Stimulated activated CD8-positive, alpha-beta memory T cell treated with anti-CD3 and anti-CD28 coated beads, Interleukin-4, amount 100 ng/mL, for 48 hours (primary cell): ENCODE measurements around the gene CIPC.

Experiments
- DNase-seq: peaks from one replicate; pipeline ENCODE4 v3.0.0-alpha.2; 2020

CIPC gene

DNA sequence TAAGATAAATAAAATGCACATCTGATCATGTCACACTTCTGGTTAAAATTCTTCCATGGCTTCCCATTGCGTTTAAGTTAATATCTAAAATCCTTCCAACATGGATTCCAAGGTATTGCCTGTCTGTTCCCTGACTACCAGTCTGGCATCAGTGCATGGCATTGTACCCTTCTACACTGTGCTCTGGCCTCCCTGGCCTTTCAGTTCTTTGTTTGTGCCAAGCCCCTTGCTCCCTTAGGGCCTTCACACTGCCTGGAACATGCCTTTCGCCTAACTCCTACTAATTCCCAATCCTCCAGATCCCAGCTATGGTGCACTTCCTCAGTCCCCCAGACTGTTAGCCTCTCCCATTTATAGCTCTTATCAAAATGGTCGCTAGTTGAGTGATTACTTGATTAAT lies 6.3 kb downstream of the CIPC start:
- DNase-seq = no peak

DNA sequence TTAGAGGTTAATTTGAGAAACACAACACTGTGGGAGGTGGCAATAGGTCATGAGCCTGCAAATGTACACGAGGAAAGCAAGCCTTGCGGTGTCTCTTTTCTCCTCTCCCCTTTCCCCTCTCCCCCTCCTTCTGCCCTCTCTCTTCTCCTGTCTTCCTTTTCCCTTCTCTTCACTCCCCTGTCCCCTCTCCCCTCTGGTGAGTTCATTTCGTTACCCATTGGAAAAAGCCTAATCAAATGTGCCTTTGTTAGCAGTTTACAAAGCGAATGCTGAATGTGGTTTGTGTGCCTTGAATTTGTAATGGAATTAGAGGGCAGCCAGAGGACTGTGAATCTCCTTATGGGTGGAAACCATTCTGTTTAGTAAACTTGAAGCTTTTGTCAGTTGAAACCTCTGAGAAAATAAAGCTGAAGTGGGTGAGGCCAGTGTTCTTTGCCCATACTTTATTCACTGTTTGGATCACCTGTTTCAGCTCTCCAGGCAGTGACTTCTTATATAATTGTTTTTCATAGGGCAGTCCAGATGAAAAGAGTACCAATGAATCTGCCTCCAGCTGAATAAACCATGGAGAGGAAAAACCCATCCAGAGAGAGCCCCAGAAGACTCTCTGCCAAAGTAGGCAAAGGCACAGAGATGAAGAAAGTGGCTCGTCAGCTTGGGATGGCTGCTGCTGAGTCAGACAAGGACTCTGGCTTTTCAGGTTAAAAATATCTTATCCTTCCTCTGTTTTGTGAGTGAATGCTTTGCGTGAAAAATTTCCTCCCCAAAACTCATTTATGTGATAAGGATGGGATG lies 7.3 kb downstream of the CIPC start:
- no peak for DNase-seq

DNA sequence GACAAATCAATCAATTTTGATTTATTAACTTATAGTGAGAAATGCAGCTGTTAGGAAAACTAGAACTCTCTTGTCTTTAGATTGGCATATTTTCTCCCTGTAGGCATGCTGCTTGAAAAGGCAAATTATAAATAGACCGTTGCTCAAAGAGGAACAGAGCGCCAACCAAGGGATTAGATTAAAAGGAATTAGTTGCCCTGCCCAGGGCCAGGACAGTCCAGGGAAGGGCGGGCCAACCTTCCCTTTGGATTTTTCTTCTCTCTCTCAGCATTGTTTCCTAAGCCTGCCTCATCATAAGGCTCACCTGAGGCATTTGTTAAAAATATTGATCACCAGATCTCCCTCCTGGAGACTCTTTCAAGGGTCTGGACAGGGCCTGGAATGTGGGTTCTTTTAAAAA lies 8.6 kb downstream of the CIPC start:
- no peak for DNase-seq

DNA sequence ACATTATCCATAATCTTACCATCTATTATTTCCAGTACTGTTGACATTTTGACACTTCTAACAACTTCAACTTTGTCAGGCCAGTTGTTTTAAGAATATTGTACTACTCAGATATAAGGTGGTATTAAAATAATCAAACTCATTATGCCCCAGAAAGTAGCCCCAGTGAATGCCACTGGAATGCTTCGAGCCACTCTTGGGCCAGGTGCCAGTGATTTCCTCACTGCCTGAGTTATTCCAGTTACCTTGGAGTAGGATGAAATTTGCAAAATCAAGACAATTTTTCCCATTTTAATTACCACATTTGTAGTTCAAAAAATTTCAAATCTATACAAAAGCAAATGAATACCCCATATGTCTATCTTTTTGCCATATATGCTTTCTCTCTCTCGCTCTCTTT lies 9.2 kb downstream of the CIPC start:
- no peak for DNase-seq

DNA sequence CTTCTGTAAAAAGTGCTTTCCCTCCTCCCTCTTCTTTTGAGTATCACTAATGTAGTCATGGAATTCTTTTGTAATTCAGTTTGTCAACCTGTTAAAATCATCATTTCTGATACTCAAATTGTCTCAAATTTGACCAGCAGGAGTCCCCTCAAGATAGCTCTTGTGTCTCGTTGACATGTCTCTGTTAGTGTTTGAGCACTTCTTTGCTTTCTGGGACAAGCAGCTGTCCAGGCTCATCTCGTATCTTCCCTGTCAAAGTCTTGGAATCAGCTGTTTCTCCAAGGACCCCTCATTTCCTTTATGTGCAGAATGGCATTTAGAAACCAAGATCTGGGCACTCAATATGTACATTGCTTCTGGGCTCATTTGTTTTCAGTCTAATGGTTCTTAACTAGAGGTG lies 10.7 kb downstream of the CIPC start:
- no peak for DNase-seq

DNA sequence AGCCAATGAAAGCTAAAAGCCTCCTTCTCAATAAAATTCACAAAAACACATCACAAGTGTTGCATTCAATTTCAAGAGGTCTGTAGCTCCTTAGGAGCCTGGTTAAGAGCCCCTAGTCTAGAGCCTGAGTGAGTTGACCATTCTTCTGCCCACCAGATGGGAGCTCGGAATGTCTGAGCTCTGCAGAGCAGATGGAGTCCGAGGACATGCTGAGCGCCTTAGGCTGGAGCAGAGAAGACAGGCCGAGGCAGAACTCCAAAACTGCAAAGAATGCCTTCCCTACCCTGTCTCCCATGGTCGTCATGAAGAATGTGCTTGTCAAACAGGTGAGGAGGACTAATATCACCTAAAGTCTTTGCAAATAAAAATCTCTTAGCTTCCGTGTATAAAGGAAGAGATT lies 11.6 kb downstream of the CIPC start:
- DNase-seq = no peak

DNA sequence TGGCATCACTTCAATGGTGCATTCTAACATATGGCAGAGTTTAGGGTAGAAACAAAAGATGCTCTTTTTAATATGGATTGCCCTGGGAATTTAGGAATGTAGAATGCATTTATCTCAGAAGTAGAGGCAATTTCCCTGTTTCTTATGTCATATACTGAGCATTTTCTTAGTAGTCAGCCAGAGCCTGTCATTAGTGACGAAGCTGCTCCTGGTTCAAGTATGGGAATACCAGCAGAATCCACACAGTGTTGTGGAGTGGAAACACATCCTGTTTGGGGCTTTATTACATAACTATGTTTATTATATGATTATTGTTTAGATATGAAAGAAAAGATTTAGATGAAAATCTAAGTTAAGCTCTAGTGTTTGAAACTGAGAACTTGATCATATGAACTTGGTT lies 12.2 kb downstream of the CIPC start:
- DNase-seq = no peak

DNA sequence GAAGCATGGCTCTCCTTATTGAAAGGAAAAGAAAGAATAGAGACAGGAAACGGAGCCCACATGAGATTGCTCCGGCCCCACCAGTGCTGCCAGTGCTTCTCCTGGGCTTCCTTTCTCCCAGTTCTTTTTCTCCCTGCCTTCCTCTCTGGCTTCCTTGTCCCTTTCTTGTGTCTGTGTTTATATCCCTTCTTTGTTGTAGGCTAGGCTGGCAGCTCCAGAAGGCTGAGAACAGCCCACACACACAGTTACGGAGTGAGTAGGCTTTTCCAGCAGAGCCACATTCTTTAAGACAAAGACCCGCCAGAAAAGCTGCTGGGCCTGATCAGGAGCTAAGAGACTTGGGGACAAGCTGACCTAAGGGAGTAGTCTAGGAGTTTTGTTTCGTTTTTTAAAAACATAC lies 13.0 kb downstream of the CIPC start:
- DNase-seq = no peak

DNA sequence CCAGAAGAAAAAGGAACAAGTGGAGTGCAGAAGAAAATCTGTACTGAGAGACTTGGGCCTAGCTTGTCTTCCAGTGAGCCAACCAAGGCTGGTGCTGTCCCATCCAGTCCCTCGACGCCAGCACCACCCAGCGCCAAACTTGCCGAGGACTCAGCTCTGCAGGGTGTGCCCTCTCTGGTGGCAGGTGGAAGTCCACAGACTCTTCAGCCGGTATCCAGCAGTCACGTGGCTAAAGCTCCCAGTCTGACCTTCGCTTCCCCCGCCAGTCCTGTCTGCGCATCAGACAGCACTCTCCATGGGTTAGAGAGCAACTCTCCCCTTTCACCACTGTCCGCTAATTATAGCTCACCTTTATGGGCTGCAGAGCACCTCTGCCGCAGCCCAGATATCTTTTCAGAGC lies 15.6 kb downstream of the CIPC start:
- no peak for DNase-seq

DNA sequence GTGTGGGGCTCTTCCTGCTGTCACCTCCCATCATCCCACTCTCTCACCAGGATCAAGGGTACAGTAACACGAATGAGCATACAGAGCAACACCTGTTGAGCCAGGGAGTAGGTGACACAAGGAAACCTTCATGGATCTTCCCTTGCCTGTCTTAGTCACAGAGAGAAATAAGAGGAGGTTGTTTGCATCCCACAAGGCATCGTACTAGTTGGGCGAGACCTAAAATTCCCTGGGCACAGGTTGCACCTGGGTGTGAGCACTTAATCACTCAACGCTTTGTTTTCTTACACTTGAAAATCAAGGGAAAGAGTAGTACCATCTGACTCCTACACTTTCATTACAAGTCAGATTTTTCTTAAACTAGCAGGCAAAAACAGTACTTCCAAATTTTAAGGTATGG lies 16.6 kb downstream of the CIPC start:
- no peak for DNase-seq

DNA sequence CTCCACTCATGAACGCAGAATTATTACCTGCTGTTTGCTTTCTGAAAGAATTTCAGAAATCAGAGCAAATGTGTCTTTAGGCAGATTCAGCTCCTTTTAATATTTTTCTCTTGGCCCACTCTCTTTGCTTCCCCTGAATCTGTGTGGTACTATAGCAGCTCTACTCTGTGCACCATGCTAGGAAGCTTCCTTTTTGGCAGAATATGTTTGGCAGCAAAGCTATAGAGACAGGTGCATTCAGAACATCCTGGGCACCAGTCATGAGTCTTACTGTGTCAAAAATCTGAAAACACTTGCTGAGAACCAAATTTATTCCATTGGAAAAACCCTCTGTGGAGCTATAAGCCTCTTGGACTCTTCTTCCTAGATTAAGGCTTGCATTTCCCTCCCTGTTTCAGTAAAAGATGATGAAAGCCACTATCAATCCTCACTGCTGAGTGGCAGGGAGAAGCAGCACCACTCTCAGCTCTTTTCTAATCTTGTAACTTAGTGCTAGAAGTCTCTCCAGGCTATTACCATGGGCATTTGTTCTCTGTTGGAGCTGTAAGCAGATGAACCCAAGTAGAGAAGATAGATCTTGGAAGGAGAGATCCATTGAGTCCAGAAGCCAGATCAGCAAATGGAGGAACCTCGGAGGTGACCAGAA lies 18.2 kb downstream of the CIPC start:
- no peak for DNase-seq

DNA sequence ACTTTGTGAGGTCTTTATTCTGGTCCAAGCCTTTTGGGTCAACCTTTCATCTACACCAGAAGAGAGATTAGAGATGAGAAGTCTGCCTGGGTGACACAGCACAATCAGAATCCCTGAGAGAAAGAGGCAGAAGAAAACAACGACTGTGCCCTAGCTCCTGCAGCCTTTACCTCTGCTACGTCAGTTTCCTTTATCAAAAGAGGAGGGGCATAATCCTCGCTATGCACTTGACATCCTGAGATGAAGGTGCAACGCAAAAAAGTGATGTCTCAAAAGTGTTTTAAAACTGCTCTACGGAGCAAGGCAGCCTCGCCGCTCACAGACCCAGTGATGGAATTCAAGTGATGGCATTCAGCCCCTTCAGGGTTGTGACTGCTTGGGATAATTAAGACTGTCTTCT lies 21.8 kb downstream of the CIPC start:
- no peak for DNase-seq

DNA sequence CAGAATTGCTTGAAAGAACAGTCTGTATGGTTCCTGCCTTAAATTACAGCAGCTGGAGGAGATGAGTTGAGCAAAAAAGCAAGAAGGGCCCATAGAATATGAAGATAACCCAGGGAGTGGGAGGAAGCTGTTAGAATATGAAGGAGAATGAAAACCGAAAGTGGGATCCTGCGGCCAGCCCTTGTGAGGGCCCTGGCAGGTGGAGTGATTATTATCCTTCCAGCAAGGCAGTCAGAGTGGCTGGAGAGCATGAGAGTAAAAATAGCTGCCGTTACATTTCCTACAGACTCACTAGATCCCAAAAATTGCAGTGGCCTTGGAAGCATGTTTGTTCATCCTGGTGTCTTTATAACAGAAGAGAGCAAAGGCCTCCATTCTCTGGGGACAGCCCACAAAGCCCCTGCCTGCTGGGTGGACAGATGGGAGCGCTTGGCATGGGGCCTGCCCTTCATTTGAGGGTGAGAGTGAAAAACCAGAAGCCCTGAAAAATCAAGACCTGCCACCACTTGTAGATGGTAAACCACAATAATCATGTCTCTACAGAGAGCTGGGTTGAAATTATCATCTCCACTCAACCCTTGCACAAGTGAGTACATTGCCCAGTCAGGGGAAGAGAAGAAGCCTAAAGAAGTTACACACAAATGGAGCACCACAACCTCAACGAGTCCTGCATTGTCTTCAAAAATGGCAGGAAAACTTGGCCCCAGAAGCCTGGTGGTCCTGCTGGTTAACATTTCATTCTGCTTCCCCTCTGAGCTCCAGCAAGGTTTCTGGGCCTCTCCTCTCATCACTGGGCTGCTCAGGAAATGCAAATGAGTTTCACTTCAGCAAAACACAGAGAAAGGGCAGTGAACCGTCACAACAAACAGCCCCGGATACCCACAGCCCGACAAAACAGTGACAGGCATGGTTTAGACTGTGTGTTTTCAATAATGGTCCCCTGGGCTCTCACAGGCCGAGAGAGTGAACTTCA lies 23.0 kb downstream of the CIPC start:
- DNase-seq = no peak

DNA sequence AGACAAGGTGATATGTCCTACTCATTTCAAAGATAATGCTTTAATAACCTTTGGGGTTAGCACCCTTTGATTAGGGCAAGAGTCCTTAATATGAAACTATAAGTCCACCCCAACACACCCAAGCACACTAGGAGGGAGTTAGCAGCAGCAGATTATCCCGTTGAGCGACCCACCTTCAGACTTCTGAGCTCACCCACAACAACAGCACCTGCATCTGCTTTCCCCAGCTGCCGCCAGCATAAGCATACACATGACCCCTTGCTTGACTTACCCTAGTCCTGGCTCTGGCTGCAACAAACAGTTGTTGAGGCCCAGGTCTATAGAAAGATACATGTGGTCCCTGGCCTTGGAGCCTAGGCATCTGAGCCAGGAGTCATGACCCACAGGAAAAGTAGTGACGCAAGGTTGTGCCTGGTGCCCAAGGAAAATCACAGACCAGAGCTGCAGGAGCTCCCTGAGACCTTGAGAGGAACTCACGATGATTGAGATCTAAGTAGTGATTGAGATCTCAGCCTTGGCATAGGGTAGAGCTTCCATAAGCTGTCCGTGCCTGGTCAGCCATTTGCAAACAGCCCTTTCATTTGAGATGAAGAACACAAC lies 24.6 kb downstream of the CIPC start:
- no peak for DNase-seq

DNA sequence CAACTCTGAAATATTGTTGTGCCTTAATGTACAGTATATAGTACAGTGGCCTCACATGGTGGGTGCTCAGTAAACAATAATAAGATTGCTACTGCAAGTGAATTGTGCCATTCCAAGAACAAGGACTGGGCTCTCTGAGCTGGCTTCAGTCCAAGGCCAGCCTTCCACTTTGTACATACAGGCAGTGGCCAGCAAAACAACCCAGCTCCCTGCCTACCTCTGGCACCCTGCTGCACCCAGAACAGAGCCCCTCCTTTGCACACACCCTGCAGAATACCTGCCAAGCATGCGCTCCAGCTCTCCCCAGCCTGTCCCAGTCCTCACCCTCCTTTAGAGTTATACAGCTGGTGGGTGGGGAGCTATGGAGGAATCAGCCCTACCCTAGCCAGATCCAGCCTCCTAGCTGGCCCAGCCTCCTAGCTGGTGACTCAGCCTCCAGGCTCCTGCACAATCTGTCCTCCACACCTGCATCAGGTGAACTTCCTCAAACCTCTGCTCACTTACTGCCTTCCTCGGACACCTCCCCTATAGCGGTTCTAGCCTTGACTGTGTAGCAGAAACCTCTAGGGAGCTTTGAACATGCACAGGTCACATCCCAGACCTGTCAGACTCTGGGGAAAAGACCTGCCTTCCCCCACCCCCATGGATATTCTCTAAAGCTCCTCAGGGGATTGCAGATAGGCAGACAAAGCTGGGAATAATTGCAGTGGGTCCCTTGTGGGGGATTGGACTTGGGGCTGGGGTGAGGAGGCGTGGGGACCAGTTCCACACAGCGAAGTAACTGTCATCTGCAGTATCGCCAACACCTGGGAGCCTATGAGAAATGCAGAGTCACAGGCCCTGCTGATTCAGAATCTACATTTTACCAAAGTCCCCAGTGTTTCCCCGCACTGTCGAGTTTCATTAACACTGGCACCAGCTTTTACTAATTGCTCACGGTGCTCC lies 25.6 kb downstream of the CIPC start:
- no peak for DNase-seq

DNA sequence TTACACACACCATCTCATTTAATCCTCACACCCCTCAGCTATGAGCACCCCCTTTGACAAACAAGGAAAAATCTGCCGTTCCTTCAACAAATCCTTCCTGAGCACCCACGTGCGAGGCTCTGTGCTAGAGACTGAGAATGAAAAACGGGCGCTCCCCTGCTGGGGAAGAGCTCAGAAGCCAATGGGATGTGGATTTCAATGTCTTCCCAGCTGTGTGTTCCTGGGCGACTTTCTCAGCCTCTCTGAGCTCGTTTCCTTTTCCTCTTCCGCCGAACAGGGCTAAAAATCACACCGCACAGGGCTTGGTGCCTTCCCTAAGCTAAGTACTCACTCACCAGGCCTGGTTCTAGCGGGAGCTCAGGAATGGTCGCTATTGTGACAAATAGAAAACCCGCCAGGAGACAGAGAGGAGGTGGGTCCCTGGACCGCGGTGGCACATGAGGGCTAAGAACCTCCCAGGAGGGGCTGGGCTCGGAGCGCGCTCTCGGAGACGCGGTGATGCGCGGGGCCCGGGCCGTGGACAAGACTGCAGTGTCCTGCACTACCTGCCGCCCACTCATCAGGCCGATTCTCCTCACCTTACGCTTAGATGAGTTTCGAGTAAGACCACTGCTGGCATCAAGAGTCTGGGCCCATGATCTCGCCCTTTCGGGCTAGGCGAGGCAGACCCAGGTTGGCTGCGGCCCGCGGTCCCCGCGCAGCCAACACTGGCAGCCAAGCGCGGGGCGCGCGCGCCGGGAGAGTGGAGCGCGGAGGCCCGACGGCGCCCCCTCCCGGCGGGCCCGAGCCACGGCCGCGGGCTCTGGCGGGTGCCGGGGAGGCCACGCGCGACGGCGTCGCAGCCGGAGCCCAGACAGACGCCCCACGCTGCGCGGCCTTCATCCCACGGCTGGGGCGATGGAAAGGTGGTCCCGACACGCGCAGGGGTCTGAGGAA lies 26.6 kb downstream of the CIPC start:
- peak; percentile 51 for DNase-seq

DNA sequence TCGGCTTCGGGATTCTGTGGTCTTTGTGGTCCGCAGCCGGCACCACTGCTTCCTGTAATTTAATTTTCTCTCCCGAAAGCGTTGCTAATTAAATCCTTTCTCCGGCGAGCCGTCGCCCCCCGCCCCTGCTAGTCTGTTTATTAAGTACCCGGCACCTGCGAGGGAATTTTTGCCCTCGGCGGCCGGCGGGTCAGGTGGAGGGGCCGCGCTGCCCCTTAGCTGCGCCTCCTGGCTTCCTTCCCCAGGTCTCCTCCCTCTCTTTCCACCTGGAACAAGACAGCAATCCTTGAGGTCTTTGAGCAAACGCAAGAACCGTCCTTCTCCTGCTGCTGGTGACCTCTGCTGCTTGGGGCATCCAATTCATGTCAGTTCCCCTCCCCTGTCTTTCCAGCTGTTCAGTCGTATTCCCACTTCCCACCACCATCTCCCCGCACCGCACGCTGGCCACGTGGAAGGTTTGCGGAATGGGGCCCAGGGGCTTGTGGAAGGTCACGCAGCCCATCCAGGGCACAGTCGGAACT lies 27.3 kb downstream of the CIPC start:
- DNase-seq = no peak

DNA sequence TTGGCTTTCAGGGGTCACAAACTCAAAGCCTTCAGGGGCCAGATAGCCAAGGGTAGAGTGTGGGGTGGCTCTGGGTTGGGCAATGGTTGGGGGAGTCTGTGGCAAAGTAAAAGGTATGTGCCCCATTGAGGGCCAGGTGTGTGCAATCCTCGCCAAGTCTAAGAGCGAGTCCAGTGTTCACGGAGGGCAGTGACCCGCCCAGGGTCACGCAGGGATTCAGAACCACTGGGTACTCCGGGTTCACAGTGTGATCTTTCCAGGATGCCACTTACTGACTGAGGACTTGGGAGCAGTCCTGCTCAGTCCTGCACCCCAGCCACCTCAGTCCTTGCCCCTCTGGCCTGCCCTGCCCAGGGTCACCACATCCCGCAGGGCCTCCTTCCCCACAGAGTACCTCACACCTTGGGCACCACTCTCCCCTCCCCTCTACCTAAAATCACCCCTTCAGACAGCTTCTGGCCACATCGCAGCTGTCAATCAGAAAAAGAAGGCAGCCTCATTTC lies 27.8 kb downstream of the CIPC start:
- no peak for DNase-seq

DNA sequence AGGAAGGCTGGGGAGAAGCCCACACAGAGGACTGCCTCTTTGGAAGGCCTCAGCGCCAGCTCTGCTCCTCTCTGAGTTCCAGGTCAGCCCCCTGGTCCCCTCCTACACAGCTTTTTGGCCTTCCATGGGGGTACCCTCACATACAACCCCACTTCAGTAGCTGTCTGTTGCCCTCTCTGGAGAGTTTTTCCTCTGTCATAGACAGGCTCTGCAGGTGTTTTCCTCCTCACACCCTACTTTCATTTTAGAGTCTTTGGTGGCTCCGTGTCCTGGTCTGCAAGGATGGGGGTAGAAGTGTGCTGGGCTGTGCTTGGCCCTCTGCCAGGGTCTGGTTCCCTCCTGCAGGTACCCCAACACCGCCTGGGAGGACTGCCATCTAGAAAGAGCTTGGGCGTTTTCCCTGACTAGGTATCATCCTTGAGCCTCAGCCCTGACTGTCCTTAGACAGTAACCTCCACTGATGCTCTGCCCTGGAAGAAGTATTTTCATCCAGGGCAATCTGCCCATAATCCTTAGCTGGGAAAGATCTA lies 28.5 kb downstream of the CIPC start:
- DNase-seq = no peak

DNA sequence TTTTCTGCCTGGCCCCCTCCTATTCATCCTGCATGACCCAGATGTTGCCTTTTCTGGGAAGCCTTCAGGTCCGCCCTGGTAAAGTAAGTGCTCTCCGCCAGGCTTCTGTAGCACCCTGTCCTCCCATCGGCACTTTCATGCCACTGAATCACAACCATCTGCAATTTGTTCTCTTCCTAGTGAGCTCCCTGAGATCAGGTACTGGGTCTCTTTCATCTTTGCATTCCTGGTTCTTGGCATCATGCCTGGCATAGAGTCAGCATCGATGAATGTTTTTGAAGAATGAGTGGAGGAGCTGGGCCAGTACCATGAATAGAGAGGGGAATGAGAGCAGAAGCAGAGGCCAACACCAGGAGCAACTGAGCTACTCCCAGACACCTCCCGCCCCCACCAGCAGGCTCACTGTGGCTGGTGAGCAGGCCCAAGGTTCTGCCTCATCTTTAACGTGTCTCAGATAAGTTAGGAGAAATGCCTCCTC lies 30.4 kb downstream of the CIPC start:
- DNase-seq = no peak
